MM.1S (cell line): ENCODE results near the gene PNPLA7.

Experiments
- CTCF ChIP-seq: fragments of 300-600 bp; sonication (generic); IDR thresholded peaks from 2 replicates; pipeline ENCODE4 v1.5.1; 2016; ENCODE audit warnings: antibody characterized with exemption, low read length, mixed read lengths
- EZH2 ChIP-seq: fragments of 300-600 bp; sonication (generic); optimal IDR thresholded peaks from 2 replicates; pipeline ENCODE3; 2017; ENCODE audit warnings: low read depth, mild to moderate bottlenecking, antibody characterized with exemption, low read length, mixed read lengths

GRCh38 chr9:137496601-137497375, 53.4 kb downstream of the PNPLA7 start:
- no peak for TF ChIP-seq EZH2
- TF ChIP-seq CTCF, result no peak
